PC-3 (cell line): Measurements from ENCODE around the gene TXNDC11. TPM values are rescaled to one million over a fixed set of nuclear protein-coding genes. Genes with fewer than 3 reads are reported as not detected.

ENCODE experiments used
- ATAC-seq: fragments of 200-7000 bp; cut with Tn5 transposase; 2 replicates; pipeline ENCODE4 v1.9.1; 2020; ENCODE audit warnings: mild to moderate bottlenecking, moderate library complexity
- BruUV-seq: library from RNA; stranded (reverse); fragments of 400-500 nt; replicated peaks from 2 replicates; lab custom pipeline; 2021; lab: Mats Ljungman, UMichigan
- CTCF ChIA-PET: fragments of 300-600 bp; sonication (Branson Sonifier 250); formaldehyde crosslinking; loops from one replicate; lab custom pipeline; 2022; ENCODE audit warnings: antibody characterized with exemption; lab: Charles Lee
- POLR2A ChIA-PET: fragments of 300-600 bp; sonication (Branson Sonifier 250); formaldehyde crosslinking; loops from one replicate; lab custom pipeline; 2022; ENCODE audit warnings: antibody characterized with exemption; ENCODE audit not compliant: unreplicated experiment; lab: Charles Lee
- DNase-seq: peaks from one replicate; pipeline ENCODE4 v3.0.0-alpha.2; 2015
- H2AFZ ChIP-seq: fragments of 300-600 bp; sonication (generic); 2 replicates; pipeline ENCODE4 v1.6.0; 2016; ENCODE audit warnings: antibody characterized with exemption, low read length
- H3F3A ChIP-seq: fragments of 300-600 bp; sonication (generic); one replicate; pipeline ENCODE4 v1.6.0; 2017; ENCODE audit warnings: antibody characterized with exemption, low read length, control low read depth, mild to moderate bottlenecking; ENCODE audit not compliant: unreplicated experiment
- H3K27ac ChIP-seq: fragments of 300-600 bp; sonication (generic); 2 replicates; pipeline ENCODE4 v1.5.1; 2016; ENCODE audit warnings: mild to moderate bottlenecking, low read length
- H3K27me3 ChIP-seq: fragments of 300-600 bp; sonication (generic); 2 replicates; pipeline ENCODE4 v1.6.1; 2016; ENCODE audit warnings: low read length, mixed read lengths
- H3K36me3 ChIP-seq: fragments of 300-600 bp; sonication (generic); 2 replicates; pipeline ENCODE4 v1.6.1; 2016; ENCODE audit warnings: low read depth, mixed run types, low read length, mixed read lengths
- H3K4me1 ChIP-seq: fragments of 300-600 bp; sonication (generic); 2 replicates; pipeline ENCODE4 v1.5.1; 2016; ENCODE audit warnings: low read length; ENCODE audit not compliant: insufficient read depth
- H3K4me2 ChIP-seq: fragments of 300-600 bp; sonication (generic); 2 replicates; pipeline ENCODE4 v1.6.0; 2016; ENCODE audit warnings: low read length
- H3K4me3 ChIP-seq: fragments of 300-600 bp; sonication (generic); 2 replicates; pipeline ENCODE4 v1.5.1; 2016; ENCODE audit warnings: mild to moderate bottlenecking, low read length, mixed read lengths
- H3K79me2 ChIP-seq: fragments of 300-600 bp; sonication (generic); 2 replicates; pipeline ENCODE4 v1.6.1; 2017; ENCODE audit warnings: low read length, mixed read lengths
- H3K9ac ChIP-seq: fragments of 300-600 bp; sonication (generic); 2 replicates; pipeline ENCODE4 v1.6.0; 2016; ENCODE audit warnings: mild to moderate bottlenecking, low read length
- H3K9me2 ChIP-seq: fragments of 300-600 bp; sonication (generic); replicated peaks from 2 replicates; pipeline ENCODE4 v1.6.1; 2016; ENCODE audit warnings: mixed run types, low read length, mixed read lengths
- H3K9me3 ChIP-seq: fragments of 300-600 bp; sonication (generic); 2 replicates; pipeline ENCODE4 v1.6.1; 2016; ENCODE audit warnings: low read length, mixed read lengths
- H4K20me1 ChIP-seq: fragments of 300-600 bp; sonication (generic); 2 replicates; pipeline ENCODE4 v1.6.1; 2016; ENCODE audit warnings: low read length, mixed read lengths
- EZH2 ChIP-seq: fragments of 300-600 bp; sonication (generic); IDR thresholded peaks from one replicate; pipeline ENCODE4 v1.6.1; 2017; ENCODE audit warnings: antibody characterized with exemption, mild to moderate bottlenecking, low read length; ENCODE audit not compliant: unreplicated experiment
- EZH2phosphoT487 ChIP-seq: fragments of 300-600 bp; sonication (generic); IDR thresholded peaks from 2 replicates; pipeline ENCODE4 v1.6.1; 2018; ENCODE audit warnings: mild to moderate bottlenecking, antibody characterized with exemption, low read length, borderline replicate concordance
- intact Hi-C: fragments of 100-400 bp; cut with micrococcal nuclease; formaldehyde crosslinking; loops from 2 replicates; pipeline ENCODE4 v1.9.0; 2023
- total RNA-seq: library from RNA; depleted of rRNA; stranded (reverse); fragments of >200 nt; gene quantifications from 2 replicates; pipeline ENCODE4 v1.2.3, GENCODE V29; 2014
- TF ChIP-seq, protein P1 (sequence below): fragments of 300-600 bp; sonication (generic); conservative IDR thresholded peaks from 2 replicates; pipeline ENCODE4 v1.5.1; 2017; ENCODE audit warnings: antibody characterized with exemption, low read depth, mild to moderate bottlenecking, low read length

TXNDC11 gene
- total RNA-seq, 1 experiment from 2014 or later: 20.2 TPM

DNA sequence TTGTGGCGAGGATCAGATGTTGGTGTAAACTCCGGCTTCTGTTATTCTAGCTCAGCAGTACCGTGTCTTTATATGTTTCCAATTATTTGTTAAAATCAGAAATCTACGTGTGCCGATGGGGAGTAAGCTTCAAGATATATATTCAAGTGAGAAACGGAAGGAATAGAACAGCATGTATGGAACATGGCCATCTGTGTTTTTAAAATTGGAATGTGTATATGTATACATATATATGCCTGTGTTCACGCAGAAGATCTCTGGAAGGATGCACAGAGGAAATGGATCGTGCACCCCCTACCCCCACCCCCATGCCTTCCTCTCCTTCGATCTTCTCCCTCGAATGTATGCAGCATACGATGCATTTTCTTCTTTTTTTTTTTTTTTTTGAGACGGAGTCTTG, 82.1 kb downstream of the TXNDC11 start:
- Histone ChIP-seq H3K4me1 (no peaks in the 10 kb centered on the region), H3K4me3 (no peak overlapping the region), H4K20me1 (no peaks in the 10 kb centered on the region), H3F3A (no peaks in the 10 kb centered on the region), H3K4me2 (no peak overlapping the region), H3K79me2 (no peaks in the 10 kb centered on the region), H3K27me3 (no peaks in the 10 kb centered on the region), H2AFZ (no peak overlapping the region), H3K9me2 (no peaks in the 10 kb centered on the region), H3K27ac (no peak overlapping the region), H3K9me3 (no peaks in the 10 kb centered on the region), H3K36me3 (no peaks in the 10 kb centered on the region), H3K9ac (no peak overlapping the region)
- no peak for TF ChIP-seq EZH2
- TF ChIP-seq, protein P1, sequence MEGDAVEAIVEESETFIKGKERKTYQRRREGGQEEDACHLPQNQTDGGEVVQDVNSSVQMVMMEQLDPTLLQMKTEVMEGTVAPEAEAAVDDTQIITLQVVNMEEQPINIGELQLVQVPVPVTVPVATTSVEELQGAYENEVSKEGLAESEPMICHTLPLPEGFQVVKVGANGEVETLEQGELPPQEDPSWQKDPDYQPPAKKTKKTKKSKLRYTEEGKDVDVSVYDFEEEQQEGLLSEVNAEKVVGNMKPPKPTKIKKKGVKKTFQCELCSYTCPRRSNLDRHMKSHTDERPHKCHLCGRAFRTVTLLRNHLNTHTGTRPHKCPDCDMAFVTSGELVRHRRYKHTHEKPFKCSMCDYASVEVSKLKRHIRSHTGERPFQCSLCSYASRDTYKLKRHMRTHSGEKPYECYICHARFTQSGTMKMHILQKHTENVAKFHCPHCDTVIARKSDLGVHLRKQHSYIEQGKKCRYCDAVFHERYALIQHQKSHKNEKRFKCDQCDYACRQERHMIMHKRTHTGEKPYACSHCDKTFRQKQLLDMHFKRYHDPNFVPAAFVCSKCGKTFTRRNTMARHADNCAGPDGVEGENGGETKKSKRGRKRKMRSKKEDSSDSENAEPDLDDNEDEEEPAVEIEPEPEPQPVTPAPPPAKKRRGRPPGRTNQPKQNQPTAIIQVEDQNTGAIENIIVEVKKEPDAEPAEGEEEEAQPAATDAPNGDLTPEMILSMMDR: no peak
- no peak for TF ChIP-seq EZH2phosphoT487
- CTCF ChIA-PET: no interaction called here
- POLR2A ChIA-PET: no interaction called here
- no TSS peak for BruUV-seq
- ATAC-seq: no peak
- intact Hi-C loops: no loop called here
- DNase-seq: no peak

DNA sequence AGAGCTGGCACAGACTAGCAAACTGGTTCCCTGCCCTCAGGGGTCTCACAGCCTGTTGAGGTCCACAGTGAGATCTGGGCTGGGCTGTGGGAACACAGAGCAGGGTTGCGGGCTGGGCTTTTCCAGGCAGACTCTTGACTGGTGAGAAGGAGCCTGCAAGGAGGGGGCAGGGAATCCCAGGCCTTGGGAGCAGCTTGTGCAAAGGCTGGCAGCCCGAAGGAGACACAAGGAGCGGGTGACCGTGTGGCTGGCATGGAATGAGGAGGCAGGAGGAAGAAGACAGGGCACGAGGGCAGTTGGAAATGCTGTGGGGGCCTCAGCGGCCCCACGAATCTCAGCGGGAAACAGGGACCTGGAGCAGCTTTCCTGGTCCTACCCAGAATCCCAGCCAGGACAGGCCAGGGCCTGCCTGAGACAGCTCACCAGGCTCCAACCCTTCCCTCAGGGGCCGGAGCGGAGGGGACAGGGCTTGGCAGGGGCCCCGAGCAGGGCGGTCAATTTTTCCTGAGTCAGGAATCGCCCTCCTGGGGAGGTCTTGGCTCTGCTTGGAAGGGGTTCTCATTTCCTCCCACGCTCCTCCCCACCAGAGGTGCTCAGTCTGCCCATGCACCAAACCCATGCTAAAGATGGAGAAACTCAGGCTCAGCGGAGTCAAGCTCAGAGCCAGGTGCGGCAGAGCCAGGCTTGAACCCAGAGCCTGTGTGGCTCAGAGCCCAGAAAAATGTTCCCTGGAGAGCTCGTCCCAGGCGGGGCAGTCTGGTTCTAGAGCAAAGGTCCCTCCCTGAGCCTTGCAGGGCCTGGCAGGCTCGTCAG, 83.6 kb downstream of the TXNDC11 start:
- Histone ChIP-seq H3K4me3 (no peak overlapping the region), H3K9ac (no peak overlapping the region), H3F3A (no peaks in the 10 kb centered on the region), H2AFZ (no peak overlapping the region), H4K20me1 (no peaks in the 10 kb centered on the region), H3K4me1 (no peaks in the 10 kb centered on the region), H3K36me3 (no peaks in the 10 kb centered on the region), H3K79me2 (no peaks in the 10 kb centered on the region), H3K9me3 (no peaks in the 10 kb centered on the region), H3K27me3 (no peaks in the 10 kb centered on the region), H3K27ac (no peak overlapping the region), H3K4me2 (no peak overlapping the region), H3K9me2 (no peaks in the 10 kb centered on the region)
- ATAC-seq: no peak
- no peak for DNase-seq
- BruUV-seq: no TSS peak
- CTCF ChIA-PET: no interaction called here
- POLR2A ChIA-PET: no interaction called here
- TF ChIP-seq EZH2 (no peak), EZH2phosphoT487 (no peak)
- TF ChIP-seq, protein P1: no peak
- intact Hi-C loops: no loop called here

DNA sequence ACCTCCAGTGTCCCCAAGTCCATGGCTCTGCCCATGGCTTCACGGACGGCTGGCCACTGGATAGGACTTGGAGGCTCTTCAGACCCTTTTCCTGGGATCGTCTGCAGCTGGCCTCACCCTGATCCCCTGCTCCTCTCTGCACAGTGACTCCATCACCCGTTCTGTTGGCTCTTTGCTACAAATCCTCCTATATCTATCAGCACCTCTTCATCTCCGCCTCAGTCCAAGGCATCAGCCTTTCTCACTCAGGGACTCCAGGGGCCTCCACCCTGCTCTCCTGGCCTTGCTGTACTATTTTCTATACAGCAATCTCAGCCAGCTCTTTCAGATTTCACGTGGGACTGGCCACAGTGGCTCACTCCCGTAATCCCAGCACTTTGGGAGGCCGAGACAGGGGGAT, 85.1 kb downstream of the TXNDC11 start:
- POLR2A ChIA-PET: no interaction called here
- no peaks in the 10 kb centered on the region for H3K79me2 ChIP-seq
- H3K9me3 ChIP-seq: no peaks in the 10 kb centered on the region
- H3K27me3 ChIP-seq: no peaks in the 10 kb centered on the region
- no TSS peak for BruUV-seq
- no peak for DNase-seq
- H3K9me2 ChIP-seq: no peaks in the 10 kb centered on the region
- TF ChIP-seq EZH2 (no peak), EZH2phosphoT487 (no peak)
- TF ChIP-seq, protein P1: no peak
- ATAC-seq: no peak
- no peak overlapping the region for H3K4me3 ChIP-seq
- H3K4me2 ChIP-seq: no peak overlapping the region
- H3K27ac ChIP-seq: no peak overlapping the region
- no peaks in the 10 kb centered on the region for H3K36me3 ChIP-seq
- H3K9ac ChIP-seq: no peak overlapping the region
- CTCF ChIA-PET: no interaction called here
- H2AFZ ChIP-seq: no peak overlapping the region
- H4K20me1 ChIP-seq: no peaks in the 10 kb centered on the region
- intact Hi-C loops: no loop called here
- no peaks in the 10 kb centered on the region for H3F3A ChIP-seq
- H3K4me1 ChIP-seq: no peaks in the 10 kb centered on the region
